H1 (cell line): ENCODE results near the gene CACNA2D3. TPM values are rescaled to one million over a fixed set of nuclear protein-coding genes. Genes with fewer than 3 reads are reported as not detected.

ENCODE experiments used
- CTCF ChIA-PET: fragments of 300-600 bp; sonication (Branson Sonifier 250); formaldehyde crosslinking; loops from one replicate; lab custom pipeline; 2021; ENCODE audit not compliant: partially characterized antibody; lab: Charles Lee
- POLR2A ChIA-PET: fragments of 300-600 bp; sonication (Branson Sonifier 250); formaldehyde crosslinking; loops from one replicate; lab custom pipeline; 2021; ENCODE audit warnings: inconsistent platforms; ENCODE audit not compliant: partially characterized antibody; lab: Charles Lee
- DNase-seq, 2 experiments: peaks; one replicate each; pipeline versions ENCODE4 v3.0.0 to v3.0.0-alpha.2; 2010 to 2022; ENCODE audit warnings: low spot score in 2 of 2, low read depth in 1 of 2, mixed read lengths in 1 of 2
- FAIRE-seq: peaks from 2 replicates; lab custom pipeline; 2011; peaks lifted over from hg19 to GRCh38; lab: Jason Lieb, UNC
- H2AFZ ChIP-seq: 2 replicates; pipeline ENCODE4 v1.8.1; 2012; ENCODE audit warnings: low read length, inconsistent platforms
- H2AK5ac ChIP-seq: 2 replicates; pipeline ENCODE4 v1.6.1; 2013; ENCODE audit warnings: low read depth, low read length
- H2BK120ac ChIP-seq: replicated peaks from 2 replicates; pipeline ENCODE3; 2013; ENCODE audit warnings: low read depth, low read length, inconsistent platforms
- H2BK12ac ChIP-seq: 2 replicates; pipeline ENCODE4 v1.6.1; 2013; ENCODE audit warnings: low read depth, low read length
- H2BK15ac ChIP-seq: 2 replicates; pipeline ENCODE4 v1.6.1; 2013; ENCODE audit warnings: low read length
- H2BK20ac ChIP-seq: 2 replicates; pipeline ENCODE4 v1.6.1; 2013; ENCODE audit warnings: low read length
- H2BK5ac ChIP-seq: 2 replicates; pipeline ENCODE4 v1.6.1; 2013; ENCODE audit warnings: low read depth, low read length
- H3K14ac ChIP-seq: 2 replicates; pipeline ENCODE4 v1.6.1; 2013; ENCODE audit warnings: inconsistent platforms; ENCODE audit not compliant: insufficient read length
- H3K18ac ChIP-seq: 2 replicates; pipeline ENCODE4 v1.6.1; 2013; ENCODE audit warnings: low read length; ENCODE audit errors: extremely low read depth
- H3K23ac ChIP-seq: 2 replicates; pipeline ENCODE4 v1.6.1; 2013; ENCODE audit warnings: inconsistent platforms; ENCODE audit not compliant: insufficient read length
- H3K23me2 ChIP-seq: 2 replicates; pipeline ENCODE4 v1.6.1; 2013; ENCODE audit warnings: low read depth, low read length
- H3K27ac ChIP-seq: 2 replicates; pipeline ENCODE4 v1.6.1; 2011; ENCODE audit warnings: low read depth, low read length, inconsistent platforms
- H3K27me3 ChIP-seq, 4 experiments: replicated peaks in 1 of 4; 1 replicate in 1 of 4; 2 replicates in 3 of 4; pipeline versions ENCODE4 v1.6.1 to v1.8.1; 2011 to 2013; ENCODE audit warnings: low read length in 3 of 4, mild to moderate bottlenecking in 3 of 4, inconsistent platforms in 2 of 4, mixed read lengths in 2 of 4, moderate library complexity in 1 of 4; ENCODE audit not compliant: control insufficient read depth in 3 of 4, insufficient read depth in 3 of 4; ENCODE audit errors: extremely low read depth in 1 of 4
- H3K36me3 ChIP-seq, 4 experiments: 2 replicates each; pipeline versions ENCODE4 v1.6.1 to v1.8.1; 2011 to 2013; ENCODE audit warnings: mild to moderate bottlenecking in 4 of 4, low read length in 3 of 4, moderate library complexity in 2 of 4, control low read depth in 1 of 4, inconsistent platforms in 1 of 4; ENCODE audit not compliant: insufficient read depth in 4 of 4, control insufficient read depth in 2 of 4
- H3K4ac ChIP-seq: replicated peaks from 2 replicates; pipeline ENCODE3; 2013; ENCODE audit warnings: low read length, low read depth, mixed read lengths, inconsistent platforms; ENCODE audit not compliant: insufficient read length
- H3K4me1 ChIP-seq, 4 experiments: replicated peaks in 1 of 4; 1 replicate in 1 of 4; 2 replicates in 3 of 4; pipeline versions ENCODE4 v1.6.1 to v1.8.1; 2011 to 2013; ENCODE audit warnings: low read length in 3 of 4, inconsistent platforms in 2 of 4, mixed read lengths in 1 of 4; ENCODE audit not compliant: insufficient read depth in 4 of 4, control insufficient read depth in 3 of 4
- H3K4me2 ChIP-seq, 2 experiments: 2 replicates each; pipeline versions ENCODE4 v1.6.1 to v1.8.1; 2011 to 2013; ENCODE audit warnings: low read depth in 2 of 2, low read length in 2 of 2, control low read depth in 1 of 2, inconsistent platforms in 1 of 2, mild to moderate bottlenecking in 1 of 2; ENCODE audit not compliant: insufficient read depth in 1 of 2
- H3K4me3 ChIP-seq, 4 experiments: fragments of 200-600, 300-600 bp in 1 of 4; sonication (generic), shearing (Covaris generic), sonication (Bioruptor Twin) in 1 of 4; 2 replicates each; pipeline versions ENCODE4 v1.5.1 to v1.8.1; 2011 to 2016; ENCODE audit warnings: low read length in 4 of 4, low read depth in 3 of 4, control low read depth in 2 of 4, inconsistent platforms in 2 of 4, mild to moderate bottlenecking in 2 of 4, mixed read lengths in 1 of 4, moderate library complexity in 1 of 4; ENCODE audit not compliant: insufficient read depth in 2 of 4; ENCODE audit errors: extremely low read depth in 1 of 4
- H3K56ac ChIP-seq: replicated peaks from 2 replicates; pipeline ENCODE3; 2013; ENCODE audit warnings: low read depth, mild to moderate bottlenecking, mixed read lengths, low read length, inconsistent platforms; ENCODE audit not compliant: insufficient read length
- H3K79me1 ChIP-seq: 2 replicates; pipeline ENCODE4 v1.6.1; 2013; ENCODE audit warnings: low read depth, low read length, control low read depth
- H3K79me2 ChIP-seq, 2 experiments: 2 replicates each; pipeline versions ENCODE4 v1.6.1 to v1.8.1; 2012 to 2013; ENCODE audit warnings: low read length in 2 of 2, mild to moderate bottlenecking in 2 of 2, inconsistent platforms in 1 of 2; ENCODE audit not compliant: insufficient read depth in 2 of 2, control insufficient read depth in 1 of 2
- H3K9ac ChIP-seq, 4 experiments: replicated peaks in 1 of 4; 1 replicate in 1 of 4; 2 replicates in 3 of 4; pipeline versions ENCODE4 v1.6.1 to v1.8.1; 2011 to 2013; ENCODE audit warnings: low read depth in 3 of 4, low read length in 3 of 4, control low read depth in 2 of 4, mild to moderate bottlenecking in 2 of 4, moderate library complexity in 2 of 4, inconsistent platforms in 1 of 4; ENCODE audit errors: extremely low read depth in 1 of 4
- H3K9me3 ChIP-seq, 2 experiments: 2 replicates each; pipeline versions ENCODE4 v1.6.1 to v1.8.1; 2012 to 2013; ENCODE audit warnings: mild to moderate bottlenecking in 2 of 2, moderate library complexity in 2 of 2, control low read depth in 1 of 2, inconsistent platforms in 1 of 2, low read depth in 1 of 2, low read length in 1 of 2, mixed read lengths in 1 of 2; ENCODE audit not compliant: insufficient read depth in 2 of 2
- H4K20me1 ChIP-seq, 2 experiments: replicated peaks in 1 of 2; 2 replicates each; pipeline versions ENCODE3 to v1.8.1; 2011 to 2013; ENCODE audit warnings: inconsistent platforms in 2 of 2, low read length in 2 of 2, mild to moderate bottlenecking in 1 of 2; ENCODE audit not compliant: insufficient read depth in 2 of 2, control insufficient read depth in 1 of 2
- H4K5ac ChIP-seq: 2 replicates; pipeline ENCODE4 v1.6.1; 2013; ENCODE audit warnings: low read length, low read depth, mixed read lengths, inconsistent platforms; ENCODE audit not compliant: insufficient read length
- H4K8ac ChIP-seq: 2 replicates; pipeline ENCODE4 v1.8.0; 2013; ENCODE audit warnings: mild to moderate bottlenecking, moderate library complexity, low read length, inconsistent platforms; ENCODE audit not compliant: insufficient read depth; ENCODE audit errors: extremely low read depth
- H4K91ac ChIP-seq: replicated peaks from 2 replicates; pipeline ENCODE3; 2013; ENCODE audit warnings: low read length, mixed read lengths, inconsistent platforms; ENCODE audit not compliant: insufficient read length
- ASH2L ChIP-seq: fragments of 200-600, 300-600 bp; sonication (generic); IDR thresholded peaks from one replicate; pipeline ENCODE4 v1.7.1; 2017; ENCODE audit warnings: low read length
- ATF3 ChIP-seq: IDR thresholded peaks from 2 replicates; pipeline ENCODE4 v1.6.1; 2011; ENCODE audit warnings: low read depth, mild to moderate bottlenecking, low read length; ENCODE audit not compliant: insufficient read depth
- CEBPB ChIP-seq: IDR thresholded peaks from 2 replicates; pipeline ENCODE4 v1.6.1; 2012; ENCODE audit warnings: low read depth, low read length
- CTCF ChIP-seq, 3 experiments: IDR thresholded peaks; 1 replicate in 2 of 3; 2 replicates in 1 of 3; pipeline versions ENCODE4 v1.5.1 to v1.6.1; 2011; ENCODE audit warnings: low read length in 3 of 3, mild to moderate bottlenecking in 3 of 3, inconsistent platforms in 2 of 3, low read depth in 1 of 3, moderate library complexity in 1 of 3; ENCODE audit not compliant: insufficient read depth in 1 of 3; ENCODE audit errors: control extremely low read depth in 1 of 3
- EGR1 ChIP-seq: IDR thresholded peaks from 2 replicates; pipeline ENCODE4 v1.6.1; 2011; ENCODE audit warnings: low read depth, low read length, borderline replicate concordance
- POU5F1 ChIP-seq: IDR thresholded peaks from 2 replicates; pipeline ENCODE4 v1.6.1; 2011; ENCODE audit warnings: low read depth, mild to moderate bottlenecking, low read length, moderate library complexity
- RFX5 ChIP-seq: IDR thresholded peaks from 2 replicates; pipeline ENCODE4 v1.6.1; 2011; ENCODE audit warnings: low read depth, low read length, improper control_type of control experiment, borderline replicate concordance
- SIRT6 ChIP-seq: IDR thresholded peaks from one replicate; pipeline ENCODE4 v1.7.1; 2012; ENCODE audit warnings: low read length, inconsistent platforms
- SP1 ChIP-seq: IDR thresholded peaks from 2 replicates; pipeline ENCODE4 v1.6.1; 2011; ENCODE audit warnings: low read depth, low read length
- SUZ12 ChIP-seq: fragments of 200-600 bp; sonication (generic); IDR thresholded peaks from 2 replicates; pipeline ENCODE4 v1.6.1; 2012; ENCODE audit warnings: mild to moderate bottlenecking, inconsistent platforms, low read length, moderate library complexity, mixed read lengths
- USF2 ChIP-seq: IDR thresholded peaks from 2 replicates; pipeline ENCODE4 v1.6.1; 2011; ENCODE audit warnings: low read length, improper control_type of control experiment
- WGBS, 2 experiments: shearing (Covaris generic) in 1 of 2; methylation state at CpG; one replicate each; pipeline versions ENCODE4 v1.1.6 to v1.1.7; 2013 to 2015; ENCODE audit warnings: low lambda C conversion rate in 2 of 2, mixed read lengths in 2 of 2, inconsistent platforms in 1 of 2, low coverage in 1 of 2, missing lambda C conversion rate in 1 of 2; ENCODE audit not compliant: insufficient replicate concordance in 2 of 2, insufficient coverage in 1 of 2, insufficient read length in 1 of 2; ENCODE audit errors: extremely low coverage in 1 of 2, missing lambda C conversion rate in 1 of 2; 5-methylcytosine and 5-hydroxymethylcytosine counted together
- polyA plus RNA-seq, 7 experiments: library from polyadenylated mRNA; depleted of rRNA in 3 of 7; stranded (reverse) in 5 of 7; unstranded in 2 of 7; fragments of >200 nt in 5 of 7; fragments of 200-250 nt in 2 of 7; gene quantifications; 1 replicate in 5 of 7; 2 replicates in 1 of 7; 4 replicates in 1 of 7; pipeline versions ENCODE4 v1.2.1 to v1.2.3, GENCODE V29; 2011 to 2013; ENCODE audit warnings: missing spikeins in 2 of 7, mixed read lengths in 2 of 7
- total RNA-seq: library from RNA; stranded (reverse); fragmentation: NEBNext Ultra II Directional; extraction: Animal tissue kit (Norgen Biotek cat#: 25700); gene quantifications from 2 replicates; pipeline ENCODE4 v1.2.1, GENCODE V29; 2021

CACNA2D3 gene
- total and polyA plus RNA-seq, 2 of the 8 experiments (the other 6 are each of a cell fraction or from before 2014, with no cell fraction given) = 1.5 to 1.8 TPM

- DNase-seq (no peak), FAIRE-seq (no peak)
- H3K9me3 ChIP-seq = no peaks in the 10 kb centered on the region
- no peak overlapping the region for H2BK120ac ChIP-seq
- no peaks in the 10 kb centered on the region for H3K79me2 ChIP-seq
- H3K4me1 ChIP-seq = peaks cover 0 to 3% (median 0%) of the 10 kb centered on the region in 4 experiments; a peak in 2 of 7 replicates
- H3K4ac ChIP-seq = no peak overlapping the region
- no peak overlapping the region for H3K27ac ChIP-seq
- no peak overlapping the region for H3K9ac ChIP-seq
- H4K91ac ChIP-seq = no peak overlapping the region
- H3K79me1 ChIP-seq = no peaks in the 10 kb centered on the region
- no peak overlapping the region for H2BK20ac ChIP-seq
- H3K4me3 ChIP-seq = no peak overlapping the region
- no peak overlapping the region for H3K4me2 ChIP-seq
- no peak overlapping the region for H2BK5ac ChIP-seq
- ChIA-PET POLR2A (no interaction called here), CTCF (interaction anchor here (0.5 to 1.3 kb wide), 2 partner anchors 12 to 113 kb away, joined by 3 read pairs; no protein-coding TSS in a partner anchor)
- no peak overlapping the region for H2BK12ac ChIP-seq
- H4K5ac ChIP-seq = no peak overlapping the region
- no peak overlapping the region for H3K18ac ChIP-seq
- no peaks in the 10 kb centered on the region for H3K36me3 ChIP-seq
- no peaks in the 10 kb centered on the region for H3K23me2 ChIP-seq
- H3K56ac ChIP-seq = no peak overlapping the region
- H3K23ac ChIP-seq = no peak overlapping the region
- H2BK15ac ChIP-seq = no peak overlapping the region
- H3K14ac ChIP-seq = no peak overlapping the region
- H4K8ac ChIP-seq = no peak overlapping the region
- 86% methylated on average over 5 of the region's 5 CpGs; no CpG with 5 or more reads in 1 of the 2 experiments for WGBS, 2 experiments
- no peaks in the 10 kb centered on the region for H3K27me3 ChIP-seq
- no peaks in the 10 kb centered on the region for H4K20me1 ChIP-seq
- no peak overlapping the region for H2AK5ac ChIP-seq
- no peak overlapping the region for H2AFZ ChIP-seq
- TF ChIP-seq ATF3 (no peak), RFX5 (no peak), EGR1 (no peak), USF2 (no peak), SP1 (no peak), SUZ12 (no peak), POU5F1 (no peak), CEBPB (no peak), CTCF (IDR thresholded peaks at IDR 0.05; ENCODE audit: control extremely low read depth in 1 of 3, insufficient read depth in 1 of 3, low read depth in 1 of 3, low read length in 3 of 3) (no peak), ASH2L (no peak), SIRT6 (no peak)
These were observed 299.6 kb downstream of the CACNA2D3 start for GRCh38 chr3:54421943-54422342.
